HG03039 (cell line): ENCODE measurements around the gene STK33.
"Not testable (repeated sequence)": the region's sequence is repeated elsewhere in the genome, so short reads cannot be mapped to it uniquely, and the experiment has no call there.

Source experiments
- ATAC-seq: cut with Tn5 transposase; IDR thresholded peaks from one replicate; pipeline ENCODE4 v1.9.1; 2021; ENCODE audit warnings: mild to moderate bottlenecking, moderate library complexity; ENCODE audit not compliant: unreplicated experiment

STK33 gene

DNA sequence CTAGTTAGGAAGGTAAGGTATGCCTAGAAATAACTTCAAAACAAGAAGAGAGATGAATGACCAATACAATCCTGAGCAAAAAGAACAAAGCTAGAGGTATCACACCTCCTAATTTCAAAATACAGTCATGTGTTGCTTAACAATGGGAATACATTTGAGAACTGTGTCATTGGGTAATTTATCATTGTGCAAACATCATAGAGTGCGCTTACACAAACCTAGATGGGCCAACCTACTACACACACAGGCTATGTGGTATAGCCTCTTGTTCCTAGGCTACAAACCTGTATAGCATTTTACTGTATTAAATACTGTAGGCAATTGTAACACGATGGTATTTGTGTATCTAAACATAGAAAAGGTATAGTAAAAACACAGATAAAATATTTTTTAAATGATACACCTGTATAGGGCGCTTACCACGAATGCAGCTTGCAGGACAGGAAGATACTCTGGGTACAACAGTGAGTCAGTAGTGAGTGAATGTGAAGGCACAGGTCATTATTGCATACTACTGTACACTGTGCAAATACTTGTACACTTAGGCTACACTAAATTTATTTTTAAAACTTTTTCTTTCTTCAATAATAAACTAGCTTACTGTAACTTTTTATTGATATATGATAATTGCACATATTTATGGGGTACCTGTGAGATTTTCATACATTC is 48.2 kb downstream of the STK33 start:
- ATAC-seq, result no peak

DNA sequence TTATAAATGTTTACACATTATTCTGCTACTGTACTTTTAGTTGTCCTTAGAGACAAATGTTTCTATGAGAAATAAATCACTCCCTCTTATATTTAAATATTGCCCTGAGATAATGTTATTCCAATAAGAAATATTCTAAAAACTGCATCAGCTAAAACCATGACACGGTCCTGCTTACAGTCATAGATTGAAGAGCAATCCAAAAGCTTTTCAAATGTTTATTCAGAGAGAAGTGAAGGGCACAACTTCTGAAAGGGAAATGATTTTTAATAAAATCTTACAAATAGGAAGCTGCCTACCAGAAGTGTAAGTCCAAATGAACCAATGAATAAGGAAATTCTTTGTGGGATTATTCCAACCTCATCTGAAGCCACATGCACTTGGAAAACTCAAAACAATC is 49.2 kb downstream of the STK33 start:
- no peak for ATAC-seq

DNA sequence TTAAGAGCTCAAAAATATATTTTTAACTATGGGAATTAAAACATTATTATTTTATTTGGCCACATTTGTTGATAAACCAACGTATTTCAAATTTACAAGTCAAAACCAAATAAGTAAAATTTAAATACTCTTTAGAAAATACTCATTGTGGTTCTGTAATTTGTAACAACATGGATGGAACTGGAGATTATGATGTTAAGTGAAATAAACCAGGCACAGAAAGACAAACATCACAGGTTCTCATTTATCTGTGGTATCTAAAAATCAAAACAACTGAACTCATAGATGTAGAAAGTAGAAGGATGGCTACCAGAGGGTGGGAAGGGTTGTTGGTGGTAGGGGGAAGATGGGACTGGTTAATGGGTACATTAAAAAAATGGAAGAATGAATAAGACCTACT is 50.8 kb downstream of the STK33 start:
- no peak for ATAC-seq

DNA sequence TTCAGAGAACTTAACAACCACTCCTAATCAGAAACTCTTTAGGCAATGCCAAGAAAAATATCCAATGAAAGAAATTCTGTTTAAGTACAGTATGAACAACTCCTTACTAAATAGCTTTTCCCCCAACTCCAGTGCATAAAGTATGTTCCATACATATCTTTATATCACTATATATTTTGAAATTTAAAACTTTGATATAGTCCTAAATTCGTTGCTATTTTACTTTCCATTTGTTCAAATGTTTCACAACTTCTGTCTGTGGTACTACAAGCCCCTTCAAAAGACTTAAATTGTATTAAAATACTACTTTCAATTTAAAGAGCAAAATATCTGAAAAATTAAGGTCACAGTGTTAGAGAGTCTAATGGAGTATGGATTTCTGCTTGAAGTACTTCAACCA is 52.6 kb downstream of the STK33 start:
- ATAC-seq, result no peak

DNA sequence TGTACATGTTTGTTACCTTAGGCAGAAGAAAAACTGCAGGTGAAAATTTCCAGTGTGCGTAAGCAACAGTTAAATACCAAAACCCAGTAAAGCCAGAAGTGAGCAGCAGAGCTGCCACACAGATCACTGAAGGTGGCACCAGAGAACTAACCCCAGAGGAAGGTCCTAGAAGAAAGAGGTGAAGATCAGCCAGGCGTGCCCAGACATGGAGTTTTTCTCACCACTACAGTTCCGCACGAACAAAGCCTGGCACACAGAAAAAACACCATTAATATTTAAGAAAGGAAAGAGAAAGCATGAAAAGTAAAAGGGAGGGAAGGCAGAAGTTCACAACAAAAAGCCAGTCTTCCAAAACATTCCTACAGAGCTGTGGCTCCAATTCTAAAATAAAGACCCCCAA is 60.7 kb downstream of the STK33 start:
- peak; percentile 63 for ATAC-seq

DNA sequence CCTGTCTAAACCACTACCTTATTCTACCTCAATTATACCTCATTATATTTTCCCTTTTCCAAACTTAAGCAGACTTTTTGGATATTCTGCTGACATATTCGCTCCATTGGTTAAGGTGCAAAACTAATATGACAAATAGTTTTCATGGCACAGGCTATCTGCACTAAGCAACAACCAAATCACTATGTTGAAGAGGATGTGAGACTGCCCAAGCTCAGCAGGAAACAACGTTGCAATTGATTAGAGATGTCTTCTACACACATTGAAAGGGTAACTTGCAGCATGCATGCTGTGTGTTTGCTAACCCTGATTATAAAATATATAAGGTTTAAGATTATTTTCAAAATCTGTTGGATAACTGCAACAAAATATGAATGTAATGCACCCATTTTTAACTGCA is 61.6 kb downstream of the STK33 start:
- no peak for ATAC-seq

DNA sequence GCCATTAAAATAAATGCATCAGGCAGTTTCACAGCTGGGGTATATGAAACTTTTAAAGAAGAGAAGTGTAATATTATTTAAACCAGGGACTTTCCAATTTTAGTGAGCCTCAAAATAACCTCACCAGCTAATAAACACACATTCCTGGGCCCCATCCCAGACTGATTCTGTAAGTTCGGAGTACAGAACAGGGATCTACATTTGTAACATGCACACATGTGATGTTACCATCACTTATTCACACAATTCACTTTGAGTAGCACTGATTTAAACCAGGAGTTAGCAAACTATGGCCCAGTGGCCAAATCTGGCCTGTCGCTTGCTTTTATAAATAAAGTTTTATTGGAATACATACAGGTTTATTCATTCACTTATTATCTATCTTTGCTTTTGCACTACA is 62.0 kb downstream of the STK33 start:
- ATAC-seq, result no peak

DNA sequence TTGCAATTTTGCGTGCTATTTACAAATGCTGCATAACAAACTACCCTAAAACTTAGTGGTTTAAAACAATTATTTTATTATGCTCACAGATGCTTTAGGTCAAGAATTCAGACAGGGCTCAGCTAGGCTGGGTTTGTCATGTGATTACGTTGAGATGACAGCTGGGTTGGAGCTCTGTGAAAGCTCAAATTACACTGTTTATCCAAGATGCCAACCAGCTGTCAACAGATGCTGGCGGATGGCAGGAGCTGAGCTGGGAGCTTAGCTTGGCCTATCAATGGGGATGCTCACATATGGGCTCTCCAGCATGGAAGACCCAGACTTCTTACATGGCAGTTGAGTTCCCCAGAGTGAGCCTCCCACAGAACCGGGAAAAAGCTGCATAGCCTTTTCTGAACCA is 62.7 kb downstream of the STK33 start:
- no peak for ATAC-seq

DNA sequence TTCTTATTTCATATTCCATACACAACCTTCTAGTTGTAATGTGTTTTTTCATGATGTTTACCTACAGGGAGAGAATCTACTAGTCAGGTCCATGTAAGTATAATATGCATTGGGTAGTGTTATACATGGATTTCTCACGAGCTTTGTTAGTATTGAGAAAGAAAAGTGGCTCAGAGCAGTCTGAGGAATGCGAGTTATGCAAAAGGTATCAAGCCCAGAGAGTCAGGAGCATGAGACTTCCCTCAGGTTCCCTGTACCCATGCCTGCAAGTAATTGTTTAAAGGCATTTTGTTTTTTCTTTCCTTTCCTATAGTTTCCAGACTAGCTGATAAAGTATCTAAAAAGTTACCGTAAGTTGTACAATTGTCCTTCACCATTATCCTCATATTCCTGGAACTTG is 66.1 kb downstream of the STK33 start:
- ATAC-seq, result no peak

DNA sequence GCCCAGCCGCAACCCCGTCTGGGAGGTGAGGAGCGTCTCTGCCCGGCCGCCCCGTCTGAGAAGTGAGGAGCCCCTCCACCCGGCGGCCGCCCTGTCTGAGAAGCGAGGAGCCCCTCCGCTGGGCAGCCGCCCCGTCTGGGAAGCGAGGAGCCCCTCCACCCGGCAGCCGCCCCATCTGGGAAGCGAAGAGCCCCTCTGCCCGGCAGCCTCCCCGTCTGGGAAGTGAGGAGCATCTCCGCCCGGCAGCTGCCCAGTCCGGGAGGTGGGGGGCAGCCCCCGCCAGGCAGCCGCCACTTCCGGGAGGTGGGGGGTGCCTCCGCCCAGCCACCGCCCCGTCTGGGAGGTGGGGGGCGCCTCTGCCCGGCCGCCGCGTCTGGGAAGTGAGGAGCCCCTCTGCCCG is 70.6 kb downstream of the STK33 start:
- ATAC-seq, result no peak

DNA sequence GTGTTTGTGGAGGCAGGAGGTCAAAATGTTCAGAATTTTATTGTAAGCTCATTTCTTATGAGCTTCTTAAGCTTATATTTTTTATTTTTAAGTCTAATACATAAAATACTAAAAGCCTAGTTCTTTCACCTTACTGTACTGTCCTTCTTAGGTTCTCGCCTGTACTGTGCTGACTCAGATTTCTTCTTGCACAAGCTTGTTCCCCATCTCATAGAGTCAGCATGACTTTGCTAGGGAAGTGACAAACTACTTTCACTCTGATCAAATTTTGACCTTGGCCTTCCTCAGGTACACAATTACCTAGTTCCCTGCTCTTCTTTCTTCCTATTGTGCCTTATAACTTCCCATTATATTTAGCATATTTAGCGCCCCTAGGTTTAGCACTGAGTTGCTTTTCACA is 81.5 kb downstream of the STK33 start:
- ATAC-seq, result no peak

DNA sequence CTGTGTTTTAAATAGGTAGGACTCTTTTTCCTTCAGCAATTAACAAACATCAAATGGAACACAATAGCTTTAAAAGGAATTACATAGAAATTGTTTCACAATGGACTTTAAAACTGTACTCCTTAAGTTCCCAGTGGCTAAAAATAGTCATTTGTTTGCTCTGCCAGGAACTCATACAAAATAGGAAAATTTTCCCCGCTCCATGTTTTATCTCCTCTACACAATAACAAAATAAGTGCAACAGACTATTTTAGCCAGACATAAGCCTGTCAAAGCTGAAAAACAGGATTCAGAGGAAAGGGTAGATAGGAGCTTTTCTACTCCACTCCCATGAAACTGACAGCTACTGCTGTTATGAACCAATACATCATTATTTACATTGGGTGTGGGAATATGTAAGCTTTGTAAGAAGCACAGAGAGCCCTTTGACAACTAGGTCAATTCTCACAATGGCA is 90.1 kb downstream of the STK33 start:
- no peak for ATAC-seq

DNA sequence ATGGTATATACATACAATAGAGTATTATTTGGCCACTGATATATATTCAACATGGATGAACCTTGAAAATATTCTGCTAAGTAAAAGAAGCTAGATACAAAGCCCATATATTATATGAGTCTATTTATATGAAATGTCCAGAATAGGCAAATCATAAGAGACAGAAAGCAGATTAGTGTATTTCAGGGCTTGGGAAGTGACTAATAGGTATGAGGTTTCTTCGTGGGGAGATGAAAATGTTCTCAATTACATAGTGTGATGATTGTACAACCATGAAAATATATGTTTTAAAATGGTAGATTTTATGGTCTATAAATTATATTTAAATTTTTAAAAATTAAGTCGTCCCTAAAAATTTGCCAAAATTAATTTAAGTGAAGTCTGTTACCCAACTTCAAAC is 92.2 kb downstream of the STK33 start:
- ATAC-seq, result no peak

DNA sequence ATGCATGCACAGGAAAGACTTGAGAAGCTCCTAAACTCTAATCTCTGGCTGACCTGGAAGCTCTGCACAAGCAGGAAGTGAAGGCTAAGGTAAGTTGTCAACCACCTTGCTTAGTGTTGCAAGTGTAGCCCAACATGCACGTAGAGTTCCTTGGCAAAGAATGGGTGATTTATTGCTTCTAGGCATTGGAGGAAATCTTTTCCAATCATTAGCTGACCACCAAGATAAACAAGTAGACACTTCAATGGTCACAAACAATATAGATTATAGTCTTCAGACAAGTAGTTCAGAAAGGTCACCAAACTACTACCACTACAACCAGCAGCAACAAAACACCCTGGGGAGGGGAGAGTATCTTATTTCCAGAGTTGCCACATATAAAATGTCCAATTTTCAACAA is 105.6 kb downstream of the STK33 start:
- ATAC-seq, result no peak

DNA sequence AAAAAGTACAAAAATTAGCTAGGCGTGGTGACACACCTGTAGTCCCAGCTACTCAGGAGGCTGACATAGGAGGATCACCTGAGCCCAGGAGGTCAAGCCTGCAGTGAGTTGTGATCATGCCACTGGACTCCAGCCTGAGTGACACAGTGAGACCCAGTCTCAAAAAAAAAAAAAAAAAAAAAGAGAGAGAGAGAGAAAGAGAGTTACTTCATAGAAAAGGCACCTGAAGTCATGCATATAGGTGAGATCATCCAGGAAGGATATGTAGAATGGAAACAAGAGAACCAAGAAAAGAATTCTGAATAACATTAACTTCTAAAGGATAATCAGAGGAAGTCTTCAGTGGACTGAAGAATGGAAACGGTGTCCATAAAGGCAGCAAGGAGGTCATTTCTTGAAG is 106.8 kb downstream of the STK33 start:
- no peak for ATAC-seq

DNA sequence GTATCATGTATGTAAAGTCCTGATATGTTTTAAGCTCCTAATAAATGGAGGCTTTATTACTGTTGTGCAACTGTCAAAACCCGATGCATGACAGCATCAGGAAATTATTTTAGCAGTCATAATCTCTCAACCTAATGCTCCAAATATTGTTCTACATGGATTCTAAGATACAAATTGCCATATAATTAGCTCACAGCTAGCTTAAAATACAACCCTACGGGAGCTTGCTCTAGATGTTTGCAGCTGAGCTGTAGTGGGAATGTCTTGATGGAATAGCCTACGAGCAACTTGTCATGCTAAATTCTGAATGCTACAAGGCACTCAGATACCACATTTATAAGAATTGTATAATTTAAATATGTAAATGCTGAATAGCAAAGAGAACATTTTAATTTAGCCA is 109.8 kb downstream of the STK33 start:
- no peak for ATAC-seq

DNA sequence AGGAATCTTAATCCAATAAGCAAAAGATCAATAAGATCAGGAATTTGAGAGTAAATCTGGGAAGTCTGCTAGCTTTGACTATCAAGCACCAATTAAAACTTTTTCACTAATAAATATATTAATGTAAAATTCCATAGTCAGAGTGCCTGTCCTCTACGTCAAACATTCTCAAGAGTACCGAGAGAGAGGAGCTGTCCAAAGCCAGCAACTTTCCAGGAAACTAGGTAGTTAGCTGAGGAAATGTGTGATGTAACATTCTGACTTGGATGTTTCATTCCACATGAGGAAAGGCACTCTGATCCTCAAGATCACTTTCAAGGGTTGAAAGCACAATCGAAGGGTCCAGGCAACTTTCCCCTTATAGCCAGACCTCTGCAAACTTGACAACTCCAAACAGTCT is 113.2 kb downstream of the STK33 start:
- ATAC-seq, result no peak

DNA sequence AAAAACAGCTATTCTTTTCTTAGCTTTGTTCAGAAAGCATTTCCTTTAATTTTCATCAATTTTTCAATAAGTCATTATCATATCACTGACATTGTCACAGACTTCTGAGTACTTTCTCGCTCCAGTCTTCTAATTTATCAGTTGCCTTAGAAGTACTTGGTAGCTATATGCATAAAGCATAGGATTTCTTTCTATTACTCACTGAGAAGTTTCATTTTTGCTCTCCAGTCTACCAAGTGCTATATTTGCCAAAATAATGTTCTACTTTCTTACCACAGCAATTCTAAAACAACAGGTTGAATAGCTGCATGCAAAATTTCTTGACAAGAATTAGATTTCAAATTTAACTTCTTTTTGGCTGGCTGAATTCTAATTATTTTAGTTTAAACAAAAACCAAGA is 116.3 kb downstream of the STK33 start:
- peak; percentile 94 for ATAC-seq

DNA sequence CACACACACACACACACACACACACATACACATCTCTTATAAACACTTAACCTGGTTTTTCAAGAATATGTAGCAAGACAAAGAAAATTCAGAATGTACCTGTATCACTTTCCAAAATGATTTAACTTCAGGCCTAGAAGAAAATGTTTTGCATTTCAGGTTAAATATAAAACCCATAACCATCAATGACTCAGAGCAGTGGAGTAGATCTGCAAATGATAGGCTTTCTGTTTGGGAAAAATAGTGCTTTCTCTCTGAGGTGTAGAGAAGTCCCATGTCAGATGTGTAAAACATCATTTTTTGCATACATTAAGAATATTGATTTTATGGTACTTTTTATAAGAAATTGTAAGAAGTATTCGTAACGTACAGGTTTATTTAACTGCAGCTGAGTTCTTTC is 116.9 kb downstream of the STK33 start:
- no peak for ATAC-seq

DNA sequence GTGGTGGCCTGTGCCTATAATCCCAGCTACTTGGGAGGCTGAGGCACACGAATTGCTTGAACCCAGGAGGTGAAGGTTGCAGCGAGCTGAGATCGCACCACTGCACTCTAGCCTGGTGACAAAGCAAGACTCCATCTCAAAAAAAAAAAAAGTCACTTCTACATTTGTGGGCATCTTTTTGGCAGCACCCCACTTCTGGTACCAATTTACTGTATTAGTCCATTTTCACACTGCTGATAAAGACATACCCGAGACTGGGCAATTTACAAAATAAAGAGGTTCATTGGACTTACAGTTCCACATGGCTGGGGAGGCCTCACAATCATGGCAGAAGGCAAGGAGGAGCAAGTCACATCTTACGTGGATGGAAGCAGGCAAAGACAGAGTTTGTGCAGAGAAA is 126.2 kb downstream of the STK33 start:
- not testable (repeated sequence) for ATAC-seq

DNA sequence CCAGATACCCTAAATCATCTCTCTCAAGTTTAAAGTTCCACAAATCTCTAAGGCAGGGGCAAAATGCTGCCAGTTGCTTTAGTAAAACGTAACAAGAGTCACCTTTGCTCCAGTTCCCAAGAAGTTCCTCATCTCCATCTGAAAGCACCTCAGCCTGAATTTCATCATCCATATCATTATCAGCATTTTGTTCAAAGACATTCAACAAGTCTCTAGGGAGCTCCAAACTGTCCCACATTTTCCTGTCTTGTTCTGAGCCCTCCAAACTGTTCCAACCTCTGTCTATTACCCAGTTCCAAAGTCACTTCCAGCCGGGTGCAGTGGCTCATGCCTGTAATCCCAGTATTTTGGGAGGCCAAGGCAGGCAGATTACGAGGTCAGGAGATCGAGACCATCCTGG is 126.7 kb downstream of the STK33 start:
- not testable (repeated sequence) for ATAC-seq

DNA sequence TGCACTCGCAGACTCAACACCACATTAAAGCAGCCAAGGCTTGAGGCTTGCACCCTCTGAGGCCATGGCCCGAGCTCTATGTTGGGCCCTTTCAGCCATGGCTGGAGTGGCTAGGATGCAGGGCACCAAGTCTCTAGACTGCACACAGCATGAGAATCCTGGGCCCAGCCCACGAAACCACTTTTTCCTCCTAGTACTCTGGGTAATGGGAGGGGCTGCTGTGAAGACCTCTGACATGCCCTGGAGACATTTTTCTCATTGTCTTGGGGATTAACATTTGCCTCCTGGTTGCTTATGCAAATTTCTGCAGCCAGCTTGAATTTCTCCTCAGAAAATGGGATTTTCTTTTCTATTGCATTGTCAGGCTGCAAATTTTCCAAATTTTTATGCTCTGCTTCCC is 127.1 kb downstream of the STK33 start:
- not testable (repeated sequence) for ATAC-seq

DNA sequence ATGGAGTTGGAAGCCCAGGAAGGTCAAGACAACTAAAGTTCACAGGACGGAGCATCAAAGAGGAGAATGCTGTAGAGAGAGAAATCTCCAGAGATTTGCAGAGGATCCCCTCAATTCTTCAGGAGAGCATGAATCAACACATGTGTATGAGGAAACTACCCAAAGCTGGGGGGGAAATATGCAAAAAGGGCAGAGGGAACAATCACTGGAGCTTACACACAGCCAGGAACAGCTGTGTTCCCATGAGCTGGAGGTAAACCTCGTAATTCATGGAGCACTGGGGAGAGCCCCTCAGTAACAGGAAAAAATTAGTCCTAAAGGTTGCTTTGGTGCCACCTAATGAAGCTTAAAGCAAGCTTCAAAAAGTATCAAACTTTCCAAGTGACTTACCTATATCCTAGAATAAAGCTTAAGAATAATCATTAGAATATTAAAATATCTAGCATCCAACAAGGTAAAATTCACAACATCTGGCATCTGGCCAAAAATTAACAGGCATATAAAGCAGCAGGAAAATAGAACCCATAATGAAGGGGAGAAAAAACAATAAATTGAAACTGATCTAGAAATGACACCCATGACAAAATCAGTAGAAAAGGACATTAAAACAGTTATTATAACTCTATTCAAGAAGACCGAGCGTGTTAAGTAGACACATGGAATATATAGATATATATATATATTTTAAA is 134.2 kb downstream of the STK33 start:
- ATAC-seq, result no peak
